NT2/D1 (cell line): ENCODE data around the gene FAM81A.

Experiments
- SUZ12 ChIP-seq: IDR thresholded peaks from 2 replicates; pipeline ENCODE4 v1.6.1; 2011; ENCODE audit not compliant: insufficient read length, insufficient read depth; ENCODE audit errors: extremely low read depth
- YY1 ChIP-seq: IDR thresholded peaks from 2 replicates; pipeline ENCODE4 v1.6.1; 2011; ENCODE audit not compliant: insufficient read length, insufficient read depth

- TF ChIP-seq SUZ12 = no peak
- TF ChIP-seq YY1 = no peak
Measured at GRCh38 chr15:59570315-59570714, 132.3 kb downstream of the FAM81A start.
